HL-60/S4 treated with phorbol 12-myristate 13-acetate at 8.2 ng/mL for 4 days and 3 days (cell line): ENCODE data around the gene STEAP1B.
"Not testable (repeated sequence)": the region's sequence is repeated elsewhere in the genome, so short reads cannot be mapped to it uniquely, and the experiment has no call there.

ENCODE experiments used
- in situ Hi-C: fragments of 300-500 bp; cut with MboI; formaldehyde crosslinking; loops from 2 replicates; pipeline ENCODE4 v1.15.0; 2022; ENCODE audit warnings: low sequenced_read_pairs

STEAP1B gene

GRCh38 chr7:22499044-22499443 lies 944 bp downstream of the STEAP1B start:
- in situ Hi-C loops: no loop called here

GRCh38 chr7:22496912-22497311 lies 3.1 kb downstream of the STEAP1B start:
- in situ Hi-C loops: not testable (repeated sequence)

GRCh38 chr7:22496296-22496888 lies 3.6 kb downstream of the STEAP1B start:
- in situ Hi-C loops: not testable (repeated sequence)

DNA sequence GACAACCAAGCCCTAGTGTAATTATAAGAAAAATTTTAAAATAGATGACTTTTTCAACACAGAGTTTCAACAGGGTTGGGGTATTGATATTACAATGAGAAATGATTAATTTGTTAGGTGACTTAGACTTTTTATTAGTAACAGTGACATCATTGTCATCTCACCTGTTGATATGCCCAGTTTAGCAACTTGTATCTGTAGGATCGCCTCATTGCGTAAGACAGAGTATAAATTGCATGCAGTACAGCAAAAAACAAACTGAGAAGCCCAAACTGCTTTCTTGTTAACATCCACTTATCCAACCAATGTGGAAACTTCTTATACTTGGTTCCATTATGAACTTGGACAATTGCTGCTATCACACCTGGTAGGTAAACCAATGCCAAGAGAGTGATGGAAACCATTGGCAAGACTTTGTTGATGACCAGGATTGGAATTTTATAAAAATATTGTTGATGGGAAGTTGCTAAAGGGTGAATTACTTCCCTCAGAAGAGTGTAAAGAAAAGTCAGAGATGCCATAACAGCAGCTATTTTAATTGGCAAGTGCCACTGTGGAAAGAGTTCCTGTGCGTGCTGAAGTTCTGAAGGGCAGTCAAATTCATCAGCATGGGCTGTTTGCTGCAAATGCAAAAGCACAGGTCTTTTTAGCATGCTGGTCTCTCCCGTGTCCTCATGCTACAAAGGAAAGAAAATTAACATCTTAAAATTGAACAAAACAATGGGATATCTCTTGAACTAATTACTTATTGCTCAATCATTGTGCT lies 6.6 kb downstream of the STEAP1B start:
- in situ Hi-C loops: not testable (repeated sequence)

- in situ Hi-C loops: loop anchor here (5.0 kb wide), 1 partner anchor 382 kb away; no protein-coding TSS in a partner anchor
These were observed 11.1 kb downstream of the STEAP1B start for GRCh38 chr7:22488643-22489462.

- in situ Hi-C loops: loop anchor here (5.0 kb wide), 1 partner anchor 381 kb away; no protein-coding TSS in a partner anchor
These were observed 11.9 kb downstream of the STEAP1B start for GRCh38 chr7:22487978-22488642.

DNA sequence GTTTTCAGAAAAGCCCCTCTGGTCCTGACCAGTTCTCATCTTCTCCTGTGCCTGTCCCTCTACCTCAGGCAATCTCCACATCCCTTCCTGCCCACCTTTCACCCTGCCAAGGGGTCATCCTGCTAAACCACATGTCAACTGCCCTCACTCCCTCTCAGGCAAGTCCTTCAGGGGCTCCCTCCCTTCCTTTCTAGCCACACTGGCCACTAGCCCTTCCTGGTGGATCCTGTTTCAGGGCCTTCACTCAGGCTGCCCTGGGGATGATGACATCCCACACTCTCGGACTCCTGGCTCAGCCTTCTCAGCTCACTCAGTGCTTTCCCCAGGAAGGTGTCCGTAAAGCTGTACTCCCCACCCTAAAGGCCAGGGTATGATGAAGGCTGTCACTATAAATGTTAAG lies 13.4 kb downstream of the STEAP1B start:
- in situ Hi-C loops: loop anchor here (5.0 kb wide), 1 partner anchor 379 kb away; no protein-coding TSS in a partner anchor

DNA sequence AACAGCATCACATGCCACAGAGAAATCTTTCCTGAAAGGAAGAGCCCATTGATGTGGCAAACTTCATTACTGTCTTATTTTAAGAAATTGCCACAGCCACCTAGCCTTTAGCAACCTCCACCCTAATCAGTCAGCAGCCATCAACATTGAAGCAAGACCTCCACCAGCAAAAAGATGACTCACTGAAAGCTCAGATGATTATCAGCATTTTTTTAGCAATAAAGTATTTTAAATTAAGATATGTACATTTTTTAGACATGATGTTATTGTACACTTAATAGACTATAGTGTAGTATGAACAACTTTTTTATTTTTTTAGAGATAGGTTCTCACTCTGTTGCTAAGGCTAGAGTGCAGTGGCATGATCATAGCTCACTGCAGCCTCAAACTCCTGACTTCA lies 14.8 kb downstream of the STEAP1B start:
- in situ Hi-C loops: loop anchor here (5.0 kb wide), 1 partner anchor 378 kb away; no protein-coding TSS in a partner anchor

DNA sequence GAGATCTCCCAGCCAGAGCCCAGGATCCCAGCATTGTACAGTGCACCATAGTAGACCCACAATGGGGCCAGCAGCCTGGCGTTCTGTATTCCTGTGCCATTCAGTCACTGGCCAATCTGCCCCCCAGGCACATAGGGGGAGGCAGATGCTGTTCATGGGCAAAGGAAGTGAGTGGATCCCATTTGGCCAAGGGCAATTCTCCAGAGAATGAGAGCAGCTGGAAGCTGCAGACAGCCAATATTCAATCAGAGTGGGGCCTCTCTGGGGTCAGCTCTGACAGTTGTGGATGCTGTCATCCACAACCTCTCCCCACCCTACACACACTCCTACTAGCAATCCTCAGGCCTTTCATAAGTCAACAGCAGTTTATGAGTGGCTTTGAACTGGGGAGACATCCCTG lies 17.5 kb downstream of the STEAP1B start:
- in situ Hi-C loops: no loop called here

GRCh38 chr7:22481726-22482125 lies 18.3 kb downstream of the STEAP1B start:
- in situ Hi-C loops: no loop called here

DNA sequence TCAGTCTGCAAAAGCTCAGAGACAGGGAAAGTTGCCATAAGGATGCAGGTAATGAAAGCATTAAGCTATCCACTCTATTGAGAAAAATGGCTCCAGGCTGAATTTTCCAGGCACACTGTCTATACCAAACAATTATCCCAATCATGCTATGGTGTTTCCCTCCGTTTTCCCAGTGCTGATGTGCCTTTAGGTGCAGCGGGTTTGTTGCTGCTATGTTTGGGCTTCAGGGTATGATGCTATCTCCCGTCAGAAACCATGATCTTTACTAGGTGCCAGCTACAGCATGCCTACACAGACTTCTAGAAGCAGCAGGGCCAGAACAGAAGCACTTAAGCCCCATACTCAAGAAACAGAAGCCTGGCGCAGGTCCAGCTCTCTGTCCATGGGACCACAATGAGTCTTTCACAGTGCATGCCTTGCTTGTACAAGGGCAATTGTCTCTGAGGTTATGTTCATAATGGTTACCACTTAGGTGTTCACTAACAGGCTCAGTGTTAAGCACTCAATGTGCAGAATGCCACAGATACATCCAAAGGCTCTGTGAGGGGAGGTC lies 19.4 kb downstream of the STEAP1B start:
- in situ Hi-C loops: no loop called here

DNA sequence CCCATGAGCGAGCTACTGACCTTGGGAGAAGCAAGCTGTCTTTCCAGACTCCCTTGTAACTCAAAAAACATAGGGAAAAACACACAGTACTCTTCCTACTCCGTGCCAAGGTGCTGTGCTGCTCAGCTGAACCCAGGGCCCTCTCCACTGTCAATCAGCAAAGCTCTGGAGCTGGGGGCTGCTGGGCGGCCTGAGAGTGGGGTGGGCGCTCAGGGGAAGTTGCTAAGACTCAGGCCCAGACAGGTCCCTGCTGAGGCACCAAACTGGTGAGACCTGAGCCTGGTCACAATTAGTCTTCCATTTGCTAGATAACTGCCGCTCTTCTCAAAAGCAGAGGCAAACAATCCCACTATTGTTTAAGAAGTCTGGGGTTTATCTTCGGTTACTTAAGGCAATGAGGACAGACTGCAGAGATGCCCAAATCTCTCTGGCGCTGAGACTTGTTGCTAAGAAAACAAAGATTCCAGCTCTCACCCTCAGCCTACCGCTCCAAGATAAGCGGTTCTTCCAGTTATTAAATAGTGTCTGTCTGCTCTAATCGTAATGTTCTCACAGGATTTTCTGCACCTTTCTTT lies 22.0 kb downstream of the STEAP1B start:
- in situ Hi-C loops: no loop called here

DNA sequence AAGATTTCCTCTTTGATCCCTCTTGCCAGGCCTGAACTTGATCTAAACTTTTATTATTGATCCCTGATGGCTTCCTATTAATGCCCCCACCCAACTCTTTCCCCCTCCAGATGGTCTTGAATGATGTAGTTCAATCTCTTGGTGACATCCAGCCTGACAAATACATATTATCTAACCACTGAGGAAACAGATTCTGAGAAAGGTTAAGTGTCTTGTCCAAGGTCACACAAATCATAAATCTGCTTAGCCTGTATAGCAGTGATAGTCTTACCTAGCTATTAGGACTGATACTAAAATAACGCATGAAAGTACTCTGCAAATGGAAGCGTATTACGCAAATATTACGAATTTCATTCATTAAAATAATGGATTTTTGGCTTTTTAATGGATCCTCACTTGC lies 22.7 kb downstream of the STEAP1B start:
- in situ Hi-C loops: no loop called here

GRCh38 chr7:22476824-22477223 lies 23.2 kb downstream of the STEAP1B start:
- in situ Hi-C loops: no loop called here

DNA sequence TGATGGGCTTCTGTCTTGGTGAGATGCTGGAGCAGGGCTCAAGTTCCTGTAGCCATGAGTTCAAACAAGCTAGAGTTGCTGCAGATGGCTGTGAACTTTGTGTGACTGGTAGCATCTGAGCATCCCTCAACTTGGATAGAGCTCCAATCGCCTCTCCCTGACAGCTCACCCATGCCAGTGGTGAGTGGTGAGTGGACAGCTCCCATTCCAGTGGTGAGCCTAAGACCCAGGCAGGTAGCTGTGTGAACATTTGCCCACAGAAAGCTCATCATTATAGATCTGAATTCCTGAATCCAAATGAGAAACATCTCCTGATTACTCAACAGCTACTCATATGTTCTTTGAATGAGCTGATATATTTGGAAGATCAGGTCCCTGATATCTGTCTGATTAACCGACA lies 25.3 kb downstream of the STEAP1B start:
- in situ Hi-C loops: no loop called here

DNA sequence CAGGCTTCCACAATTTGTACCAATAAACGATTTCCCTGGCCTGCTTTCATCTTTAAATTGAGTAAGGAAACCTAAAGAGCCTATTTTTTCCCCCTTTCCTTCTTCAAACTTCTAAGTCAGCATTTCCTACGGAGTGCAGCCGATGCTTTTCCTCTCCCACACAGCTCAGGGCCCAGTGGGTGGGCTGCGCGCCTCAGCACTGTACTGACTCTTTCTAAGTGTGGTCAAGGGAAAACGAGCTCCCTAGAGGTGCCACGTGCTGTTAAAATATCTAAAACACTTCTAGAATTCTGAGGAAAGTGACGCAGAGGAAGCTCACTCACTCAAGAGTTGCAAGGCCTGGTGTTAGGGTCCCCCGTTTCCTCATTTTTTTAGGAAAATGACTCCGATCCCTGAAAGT lies 29.0 kb downstream of the STEAP1B start:
- in situ Hi-C loops: no loop called here

- in situ Hi-C loops: no loop called here
These were observed 30.4 kb downstream of the STEAP1B start for GRCh38 chr7:22469371-22470143.

GRCh38 chr7:22468609-22469008 lies 31.4 kb downstream of the STEAP1B start:
- in situ Hi-C loops: no loop called here

DNA sequence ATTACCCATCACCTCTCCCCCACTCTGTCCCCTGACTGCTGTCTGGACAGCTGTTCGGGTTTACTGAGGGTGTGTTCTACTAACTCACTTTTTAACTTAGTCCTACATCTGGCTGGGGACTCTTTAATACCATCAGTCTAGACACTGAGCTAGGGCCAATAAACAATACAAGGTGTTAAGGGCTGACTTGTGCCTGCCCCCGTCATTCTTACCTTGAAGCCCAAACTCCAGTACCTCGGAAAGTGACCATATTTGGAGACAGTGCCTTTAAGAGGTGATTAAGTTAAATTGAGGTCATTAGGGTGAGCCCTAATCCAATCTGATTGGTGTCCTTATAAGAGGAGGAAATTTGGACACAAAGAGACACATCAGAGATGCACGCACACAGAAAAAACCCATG lies 35.7 kb downstream of the STEAP1B start:
- in situ Hi-C loops: no loop called here
